MM.1S (cell line): ENCODE data around the gene MYOCD.

ENCODE experiments used
- DNase-seq: peaks from one replicate; pipeline ENCODE4 v3.0.0-alpha.2; 2015
- H2AFZ ChIP-seq: fragments of 300-600 bp; sonication (generic); 2 replicates; pipeline ENCODE4 v1.6.0; 2016; ENCODE audit warnings: antibody characterized with exemption, low read length
- H3F3A ChIP-seq: fragments of 300-600 bp; sonication (generic); 2 replicates; pipeline ENCODE4 v1.6.1; 2016; ENCODE audit warnings: mild to moderate bottlenecking, antibody characterized with exemption, low read length, moderate library complexity, mixed read lengths; ENCODE audit not compliant: insufficient read depth
- H3K27ac ChIP-seq: fragments of 300-600 bp; sonication (generic); 2 replicates; pipeline ENCODE4 v1.5.1; 2016; ENCODE audit warnings: mild to moderate bottlenecking, low read length
- H3K27me3 ChIP-seq: fragments of 300-600 bp; sonication (generic); replicated peaks from 2 replicates; pipeline ENCODE4 v1.6.0; 2016; ENCODE audit warnings: low read length; ENCODE audit not compliant: insufficient read depth
- H3K36me3 ChIP-seq: fragments of 300-600 bp; sonication (generic); replicated peaks from 2 replicates; pipeline ENCODE4 v1.6.1; 2016; ENCODE audit warnings: mild to moderate bottlenecking, low read length, mixed read lengths; ENCODE audit not compliant: insufficient read depth
- H3K4me1 ChIP-seq: fragments of 300-600 bp; sonication (generic); 2 replicates; pipeline ENCODE4 v1.6.1; 2016; ENCODE audit warnings: low read length, mixed read lengths
- H3K4me2 ChIP-seq: fragments of 300-600 bp; sonication (generic); 2 replicates; pipeline ENCODE4 v1.6.0; 2016; ENCODE audit warnings: low read depth, low read length
- H3K4me3 ChIP-seq: fragments of 300-600 bp; sonication (generic); 2 replicates; pipeline ENCODE4 v1.5.1; 2016; ENCODE audit warnings: low read length, mixed read lengths
- H3K79me2 ChIP-seq: fragments of 300-600 bp; sonication (generic); 2 replicates; pipeline ENCODE4 v1.6.1; 2016; ENCODE audit warnings: mixed run types, low read length, mixed read lengths
- H3K9ac ChIP-seq: fragments of 300-600 bp; sonication (generic); 2 replicates; pipeline ENCODE4 v1.6.1; 2016; ENCODE audit warnings: low read length, mixed read lengths
- H3K9me2 ChIP-seq: fragments of 300-600 bp; sonication (generic); replicated peaks from 2 replicates; pipeline ENCODE4 v1.6.1; 2016; ENCODE audit warnings: mild to moderate bottlenecking, low read length, mixed read lengths; ENCODE audit not compliant: insufficient read depth
- H3K9me3 ChIP-seq: fragments of 300-600 bp; sonication (generic); replicated peaks from 2 replicates; pipeline ENCODE4 v1.6.1; 2016; ENCODE audit warnings: mild to moderate bottlenecking, low read length, mixed read lengths; ENCODE audit not compliant: insufficient read depth
- H4K20me1 ChIP-seq: fragments of 300-600 bp; sonication (generic); 2 replicates; pipeline ENCODE4 v1.6.1; 2016; ENCODE audit warnings: mild to moderate bottlenecking, low read length, moderate library complexity, mixed read lengths; ENCODE audit not compliant: insufficient read depth
- EZH2 ChIP-seq: fragments of 300-600 bp; sonication (generic); optimal IDR thresholded peaks from 2 replicates; pipeline ENCODE3; 2017; ENCODE audit warnings: low read depth, mild to moderate bottlenecking, antibody characterized with exemption, low read length, mixed read lengths
- EZH2phosphoT487 ChIP-seq: fragments of 300-600 bp; sonication (generic); IDR thresholded peaks from 2 replicates; pipeline ENCODE4 v1.6.1; 2018; ENCODE audit warnings: antibody characterized with exemption, low read length
- TF ChIP-seq, protein P1 (sequence below): fragments of 300-600 bp; sonication (generic); IDR thresholded peaks from 2 replicates; pipeline ENCODE4 v1.5.1; 2016; ENCODE audit warnings: antibody characterized with exemption, low read length, mixed read lengths

Gene MYOCD

DNA sequence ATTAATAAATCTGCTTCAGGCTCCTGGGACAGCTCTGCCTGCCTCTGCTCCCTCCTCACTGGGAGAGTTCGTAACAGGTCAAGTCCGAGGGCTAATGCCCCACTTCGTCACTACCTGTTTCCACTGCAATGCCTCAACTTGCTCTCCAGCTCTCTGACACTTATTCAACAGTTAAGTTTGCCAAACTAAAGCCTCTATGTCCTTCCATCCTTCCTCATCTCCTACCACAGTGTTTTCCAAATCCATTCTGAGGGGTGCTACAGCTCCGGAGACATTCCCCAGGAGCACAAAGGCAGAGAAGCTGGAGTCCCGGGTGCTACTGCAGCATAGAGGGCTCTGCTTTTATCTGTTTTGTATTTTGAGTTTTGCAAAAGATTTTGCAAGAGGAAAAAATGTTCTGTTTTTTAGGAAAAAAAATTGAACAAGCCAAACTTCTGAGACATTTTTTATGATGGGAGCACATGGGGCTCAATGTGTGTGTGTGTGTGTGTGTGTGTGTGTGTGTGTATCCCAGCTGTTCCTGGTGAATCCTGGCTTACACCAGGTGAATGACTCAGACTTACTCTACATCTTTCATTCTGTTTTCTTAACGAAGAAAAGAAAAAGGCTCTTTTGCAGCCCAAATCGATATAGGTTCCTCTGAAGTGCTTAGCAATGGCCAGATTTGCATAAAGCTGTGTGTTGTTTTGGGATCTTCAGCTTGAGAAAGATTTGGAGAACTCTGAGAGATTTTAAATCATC is 46.1 kb upstream of the MYOCD start:
- H3K36me3 ChIP-seq = no peaks in the 10 kb centered on the region
- H3K79me2 ChIP-seq = no peaks in the 10 kb centered on the region
- H4K20me1 ChIP-seq = no peaks in the 10 kb centered on the region
- H3K27me3 ChIP-seq = no peaks in the 10 kb centered on the region
- DNase-seq = no peak
- no peak overlapping the region for H3K4me3 ChIP-seq
- H3K9me3 ChIP-seq = no peaks in the 10 kb centered on the region
- H3K27ac ChIP-seq = no peak overlapping the region
- H3K9ac ChIP-seq = no peak overlapping the region
- H3K9me2 ChIP-seq = no peaks in the 10 kb centered on the region
- H2AFZ ChIP-seq = no peak overlapping the region
- no peak overlapping the region for H3K4me2 ChIP-seq
- H3F3A ChIP-seq = no peaks in the 10 kb centered on the region
- TF ChIP-seq EZH2 (no peak), EZH2phosphoT487 (no peak)
- TF ChIP-seq, protein P1, sequence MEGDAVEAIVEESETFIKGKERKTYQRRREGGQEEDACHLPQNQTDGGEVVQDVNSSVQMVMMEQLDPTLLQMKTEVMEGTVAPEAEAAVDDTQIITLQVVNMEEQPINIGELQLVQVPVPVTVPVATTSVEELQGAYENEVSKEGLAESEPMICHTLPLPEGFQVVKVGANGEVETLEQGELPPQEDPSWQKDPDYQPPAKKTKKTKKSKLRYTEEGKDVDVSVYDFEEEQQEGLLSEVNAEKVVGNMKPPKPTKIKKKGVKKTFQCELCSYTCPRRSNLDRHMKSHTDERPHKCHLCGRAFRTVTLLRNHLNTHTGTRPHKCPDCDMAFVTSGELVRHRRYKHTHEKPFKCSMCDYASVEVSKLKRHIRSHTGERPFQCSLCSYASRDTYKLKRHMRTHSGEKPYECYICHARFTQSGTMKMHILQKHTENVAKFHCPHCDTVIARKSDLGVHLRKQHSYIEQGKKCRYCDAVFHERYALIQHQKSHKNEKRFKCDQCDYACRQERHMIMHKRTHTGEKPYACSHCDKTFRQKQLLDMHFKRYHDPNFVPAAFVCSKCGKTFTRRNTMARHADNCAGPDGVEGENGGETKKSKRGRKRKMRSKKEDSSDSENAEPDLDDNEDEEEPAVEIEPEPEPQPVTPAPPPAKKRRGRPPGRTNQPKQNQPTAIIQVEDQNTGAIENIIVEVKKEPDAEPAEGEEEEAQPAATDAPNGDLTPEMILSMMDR = no peak
- no peaks in the 10 kb centered on the region for H3K4me1 ChIP-seq

DNA sequence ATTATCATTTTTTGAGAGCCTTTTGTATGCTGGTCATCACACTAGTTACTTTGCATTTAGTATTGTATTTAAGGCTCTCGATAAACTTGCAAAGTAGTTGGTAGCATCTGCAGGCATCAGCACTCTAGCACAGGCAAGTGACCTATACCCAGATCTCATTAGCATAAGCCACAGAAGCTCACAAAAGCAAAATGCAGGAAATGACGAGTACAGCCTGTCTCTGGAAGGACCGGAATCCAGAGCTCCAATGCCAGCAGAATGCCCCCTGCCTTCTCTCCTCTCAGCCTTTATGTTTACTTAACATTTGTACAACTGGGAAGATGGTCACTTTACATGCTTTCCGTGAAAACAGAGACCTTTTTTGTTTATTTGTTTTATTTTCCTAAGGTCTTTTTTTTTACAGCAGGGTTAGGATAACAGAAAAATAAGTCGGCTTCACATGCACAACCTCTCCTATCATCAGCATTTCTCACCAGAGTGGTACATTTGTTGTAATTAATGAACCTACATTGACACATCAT is 45.4 kb upstream of the MYOCD start:
- peak; percentile 8 for DNase-seq
- H3K36me3 ChIP-seq = no peaks in the 10 kb centered on the region
- no peak overlapping the region for H3K27ac ChIP-seq
- H3K9me2 ChIP-seq = no peaks in the 10 kb centered on the region
- H4K20me1 ChIP-seq = no peaks in the 10 kb centered on the region
- no peaks in the 10 kb centered on the region for H3F3A ChIP-seq
- TF ChIP-seq, protein P1 = no peak
- TF ChIP-seq EZH2 (no peak), EZH2phosphoT487 (no peak)
- no peak overlapping the region for H2AFZ ChIP-seq
- H3K9me3 ChIP-seq = no peaks in the 10 kb centered on the region
- no peaks in the 10 kb centered on the region for H3K27me3 ChIP-seq
- H3K4me2 ChIP-seq = no peak overlapping the region
- H3K79me2 ChIP-seq = no peaks in the 10 kb centered on the region
- H3K4me1 ChIP-seq = no peaks in the 10 kb centered on the region
- no peak overlapping the region for H3K4me3 ChIP-seq
- no peak overlapping the region for H3K9ac ChIP-seq

DNA sequence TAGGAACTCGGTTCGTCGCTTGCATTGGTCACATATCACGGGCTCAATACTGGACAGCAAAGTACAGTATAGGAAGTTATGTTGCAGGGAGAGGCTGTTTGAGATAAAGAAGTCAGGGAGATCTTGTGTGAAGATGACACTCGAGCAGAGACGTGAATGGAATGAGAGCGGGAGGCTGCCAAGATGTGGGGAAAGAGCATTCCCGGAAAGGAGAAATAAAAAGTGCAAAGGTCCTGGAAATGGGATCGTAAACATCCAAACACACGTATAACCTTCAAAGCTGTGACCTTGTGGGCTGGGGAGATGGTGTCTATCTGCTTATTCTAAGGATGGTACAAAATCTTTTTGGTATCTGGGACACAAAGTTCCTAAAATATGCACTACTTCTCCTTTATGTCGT is 43.0 kb upstream of the MYOCD start:
- no peak overlapping the region for H3K27ac ChIP-seq
- H3K9me2 ChIP-seq = no peaks in the 10 kb centered on the region
- H3K4me2 ChIP-seq = no peak overlapping the region
- no peaks in the 10 kb centered on the region for H3F3A ChIP-seq
- no peak for DNase-seq
- H3K4me1 ChIP-seq = no peaks in the 10 kb centered on the region
- H3K79me2 ChIP-seq = no peaks in the 10 kb centered on the region
- no peaks in the 10 kb centered on the region for H3K36me3 ChIP-seq
- H2AFZ ChIP-seq = no peak overlapping the region
- H3K4me3 ChIP-seq = no peak overlapping the region
- H4K20me1 ChIP-seq = no peaks in the 10 kb centered on the region
- TF ChIP-seq, protein P1 = no peak
- TF ChIP-seq EZH2phosphoT487 (no peak), EZH2 (no peak)
- H3K27me3 ChIP-seq = no peaks in the 10 kb centered on the region
- H3K9ac ChIP-seq = no peak overlapping the region
- no peaks in the 10 kb centered on the region for H3K9me3 ChIP-seq
